Measurements from ENCODE around the gene NFYC.

The NFYC gene

GRCh38 chr1:40762144-40762923 lies 70.8 kb downstream of the NFYC start:
- DNase-seq, result no peak

- DNase-seq, result no peak
Measured at GRCh38 chr1:40763742-40764532, 72.4 kb downstream of the NFYC start.

GRCh38 chr1:40764981-40765380 lies 73.5 kb downstream of the NFYC start:
- no peak for DNase-seq

- DNase-seq, result no peak
Measured at GRCh38 chr1:40766017-40766416, 74.5 kb downstream of the NFYC start.

- no peak for DNase-seq
Measured at GRCh38 chr1:40766560-40766959, 75.1 kb downstream of the NFYC start.

- no peak for DNase-seq
Measured at GRCh38 chr1:40768146-40768990, 76.9 kb downstream of the NFYC start.

GRCh38 chr1:40769815-40770214 lies 78.3 kb downstream of the NFYC start:
- DNase-seq, result no peak

GRCh38 chr1:40770296-40771070 lies 79.0 kb downstream of the NFYC start:
- no peak for DNase-seq

GRCh38 chr1:40772146-40772955 lies 80.8 kb downstream of the NFYC start:
- no peak for DNase-seq

- DNase-seq, result no peak
Measured at GRCh38 chr1:40773748-40774265, 82.3 kb downstream of the NFYC start.

GRCh38 chr1:40774266-40774998 lies 82.9 kb downstream of the NFYC start:
- DNase-seq, result peak; percentile 44 to 52 (median 48)

- no peak for DNase-seq
Measured at GRCh38 chr1:40776236-40777072, 85.0 kb downstream of the NFYC start.

GRCh38 chr1:40777224-40777970 lies 85.9 kb downstream of the NFYC start:
- DNase-seq, result no peak

- DNase-seq, result no peak
Measured at GRCh38 chr1:40780678-40781607, 89.4 kb downstream of the NFYC start.

- DNase-seq, result no peak
Measured at GRCh38 chr1:40781608-40781971, 90.1 kb downstream of the NFYC start.

GRCh38 chr1:40782371-40782956 lies 91.0 kb downstream of the NFYC start:
- DNase-seq, result no peak

Data from activated CD4-positive, CD25-positive, alpha-beta regulatory T cell (primary cell).